ENCODE data around the gene PADI1. TPM values are rescaled to one million over a fixed set of nuclear protein-coding genes. Genes with fewer than 3 reads are reported as not detected.

Gene PADI1
- total RNA-seq, 1 experiment from 2014 or later, result 0.24 TPM

- WGBS (ENCODE audit: extremely low coverage, insufficient read length, low lambda C conversion rate), result no CpG with 5 or more reads among the region's 1 CpG
- Histone ChIP-seq H3K79me2 (ENCODE audit: insufficient read depth, low read length) (no peaks in the 10 kb centered on the region), H2BK120ac (ENCODE audit: low read depth, low read length, poor library complexity, severe bottlenecking) (no peak overlapping the region), H4K20me1 (ENCODE audit: control insufficient read depth, insufficient read depth, insufficient read length) (no peaks in the 10 kb centered on the region), H3K9ac (ENCODE audit: extremely low read depth, insufficient read length, low read length) (no peak overlapping the region), H3K79me1 (ENCODE audit: insufficient read depth, low read depth, low read length, poor library complexity, severe bottlenecking) (no peaks in the 10 kb centered on the region), H4K8ac (replicated peaks; ENCODE audit: insufficient read length, low read depth, low read length) (no peak overlapping the region), H2BK12ac (ENCODE audit: insufficient read length, low read depth, low read length) (no peak overlapping the region), H3K4me2 (ENCODE audit: insufficient read depth, insufficient read length, low read length) (no peak overlapping the region), H4K91ac (ENCODE audit: insufficient read length, low read depth, low read length) (no peak overlapping the region), H3K23ac (ENCODE audit: insufficient read length, low read depth, low read length) (no peak overlapping the region), H2AFZ (ENCODE audit: low read length) (no peak overlapping the region), H2BK20ac (ENCODE audit: low read depth, low read length, poor library complexity, severe bottlenecking) (no peak overlapping the region), H2AK5ac (ENCODE audit: insufficient read length, low read length) (no peak overlapping the region), H3K14ac (ENCODE audit: insufficient read depth, low read length) (no peak overlapping the region), H3K27me3 (ENCODE audit: insufficient read depth, low read length) (no peaks in the 10 kb centered on the region; the same call in 1 of the 2 replicates), H3K27ac (ENCODE audit: insufficient read length, low read depth, low read length) (no peak overlapping the region), H3K23me2 (ENCODE audit: insufficient read length, low read depth, low read length, poor library complexity, severe bottlenecking) (peaks cover 4% of the 10 kb centered on the region), H3T11ph (ENCODE audit: low read length) (no peak overlapping the region), H3K9me3 (ENCODE audit: control insufficient read depth, low read depth, low read length) (no peaks in the 10 kb centered on the region), H2BK15ac (ENCODE audit: low read depth, low read length) (no peak overlapping the region), H3K18ac (ENCODE audit: insufficient read length, low read depth, low read length) (no peak overlapping the region), H3K56ac (ENCODE audit: insufficient read length, low read depth, low read length) (no peak overlapping the region), H3K4me1 (ENCODE audit: insufficient read depth, low read length) (peaks cover 5% of the 10 kb centered on the region; the same call in 1 of the 2 replicates), H2BK5ac (ENCODE audit: insufficient read length, low read length) (no peak overlapping the region), H4K5ac (ENCODE audit: insufficient read length, low read depth, low read length) (no peak overlapping the region), H3K4ac (ENCODE audit: low read depth, low read length) (no peak overlapping the region)
- Mint-ChIP-seq H3K9me3 (no peaks in the 10 kb centered on the region), H3K27ac (no peak overlapping the region), H3K4me1 (peaks cover 19 to 39% of the 10 kb centered on the region in 2 experiments), H3K27me3 (ENCODE audit: low read depth) (no peaks in the 10 kb centered on the region; the same call in 1 of the 2 replicates), H3K36me3 (ENCODE audit: insufficient read depth in 1 of 3, low read depth in 3 of 3) (no peaks in the 10 kb centered on the region), H3K4me3 (no peak overlapping the region)
- no peak for DNase-seq
- TF ChIP-seq CTCF (conservative IDR thresholded peaks at IDR 0.05), result no peak
Measured at GRCh38 chr1:17243274-17243673, 38.3 kb downstream of the PADI1 start.

All from H9 (cell line).